Stomach (tissue), 9 donors: ENCODE measurements around the gene TMPRSS7. TPM values are rescaled to one million over a fixed set of nuclear protein-coding genes. Genes with fewer than 3 reads are reported as not detected.

Source experiments
- DNase-seq, 2 donors: peaks; one replicate each; pipeline versions ENCODE4 v3.0.0 to v3.0.0-alpha.2; 2013 to 2019
- H3K27ac ChIP-seq, 5 donors: fragments of 200-600 bp in 4 of 5; sonication (generic) in 4 of 5; one replicate each; pipeline ENCODE4 v1.5.1; 2013 to 2019; ENCODE audit warnings: mild to moderate bottlenecking in 1 of 5, moderate library complexity in 1 of 5
- H3K27me3 ChIP-seq, 3 donors: fragments of 200-600 bp; sonication (generic); one replicate each; pipeline ENCODE4 v1.5.1; 2017 to 2019; ENCODE audit warnings: mixed run types in 1 of 3
- H3K36me3 ChIP-seq, 4 donors: fragments of 200-600 bp; sonication (generic); 1 replicate in 3 of 4; 2 replicates in 1 of 4; pipeline ENCODE4 v1.5.1; 2016 to 2019
- H3K4me1 ChIP-seq, 4 donors: fragments of 200-600 bp; sonication (generic); one replicate each; pipeline ENCODE4 v1.5.1; 2016 to 2019
- H3K4me3 ChIP-seq, 4 donors: fragments of 200-600 bp; sonication (generic) in 3 of 4; one replicate each; pipeline ENCODE4 v1.5.1; 2016 to 2019; ENCODE audit warnings: mild to moderate bottlenecking in 1 of 4
- H3K9me3 ChIP-seq, 4 donors: fragments of 200-600 bp; sonication (generic); one replicate each; pipeline ENCODE4 v1.5.1; 2016 to 2019
- CTCF ChIP-seq, 7 experiments: fragments of 450-650 bp in 4 of 7; fragments of 200-600 bp in 3 of 7; sonication (generic) in 3 of 7; IDR thresholded peaks; one replicate each; pipeline ENCODE4 v1.5.1; 2016 to 2019; ENCODE audit warnings: antibody characterized with exemption in 7 of 7, control low read depth in 2 of 7, mild to moderate bottlenecking in 1 of 7
- EP300 ChIP-seq: sonication (generic); formaldehyde crosslinking; IDR thresholded peaks from one replicate; pipeline ENCODE4 v1.6.1; 2017; ENCODE audit warnings: antibody characterized with exemption
- POLR2A ChIP-seq, 4 donors: fragments of 450-650 bp; IDR thresholded peaks; one replicate each; pipeline ENCODE4 v1.6.1; 2016; ENCODE audit warnings: antibody characterized with exemption in 4 of 4, control low read depth in 2 of 4, mild to moderate bottlenecking in 1 of 4, moderate library complexity in 1 of 4
- POLR2AphosphoS5 ChIP-seq, 3 donors: sonication (generic); formaldehyde crosslinking; IDR thresholded peaks; one replicate each; pipeline ENCODE4 v1.6.1; 2016; ENCODE audit warnings: antibody characterized with exemption in 3 of 3
- WGBS, 5 donors: extraction: QIAGEN DNeasy Blood & Tissue Kit in 3 of 5; methylation state at CpG; one replicate each; pipeline versions ENCODE4 v1.1.5 to v1.1.7; 2013 to 2018; 5-methylcytosine and 5-hydroxymethylcytosine counted together
- intact Hi-C: fragments of 100-400 bp; cut with DNase I; formaldehyde crosslinking; loops from one replicate; pipeline ENCODE4 v1.15.1; 2023; ENCODE audit warnings: low total_unique reads
- polyA plus RNA-seq, 3 donors: library from polyadenylated mRNA; stranded (reverse); fragments of 200-250 nt; gene quantifications; one replicate each; pipeline ENCODE4 v1.2.3, GENCODE V29; 2013
- total RNA-seq, 5 donors: library from RNA; depleted of rRNA; stranded (reverse); fragments of >200 nt; gene quantifications; one replicate each; pipeline versions ENCODE4 v1.1.0 to v1.2.3, GENCODE V29; 2014 to 2016
- donor health status: healthy with polysubstance abuse.
- donor health status: Bipolar disorder and iron deficiency.
- donor health status: healthy.

Gene TMPRSS7
- total and polyA plus RNA-seq, 8 donors = 0.08 to 0.45 (median 0.12) TPM; not detected in 5

GRCh38 chr3:112000966-112001365 lies 33.6 kb upstream of the TMPRSS7 start:
- intact Hi-C loops = no loop called here
- WGBS, 5 donors = 72 to 89% (median 84%) methylated on average over 2 of the region's 2 CpGs
- no peak for DNase-seq
- H3K27ac ChIP-seq = no peak overlapping the region
- no peaks in the 10 kb centered on the region for H3K9me3 ChIP-seq
- no peaks in the 10 kb centered on the region for H3K36me3 ChIP-seq
- TF ChIP-seq POLR2AphosphoS5 (IDR thresholded peaks at IDR 0.05) = no peak
- TF ChIP-seq CTCF (IDR thresholded peaks at IDR 0.05) = no peak
- no peak for TF ChIP-seq POLR2A (IDR thresholded peaks at IDR 0.05)
- H3K4me1 ChIP-seq = peaks cover 7 to 16% (median 15%) of the 10 kb centered on the region in 4 donors
- peaks cover 0 to 26% (median 10%) of the 10 kb centered on the region in 3 donors for H3K27me3 ChIP-seq
- no peak overlapping the region for H3K4me3 ChIP-seq

GRCh38 chr3:112001526-112001925 lies 33.0 kb upstream of the TMPRSS7 start:
- no peak overlapping the region for H3K27ac ChIP-seq
- no peak overlapping the region for H3K4me3 ChIP-seq
- H3K9me3 ChIP-seq = no peaks in the 10 kb centered on the region
- 95 to 100% (median 97%) methylated on average over 2 of the region's 2 CpGs for WGBS, 5 donors
- peaks cover 0 to 26% (median 10%) of the 10 kb centered on the region in 3 donors for H3K27me3 ChIP-seq
- H3K4me1 ChIP-seq = peaks cover 7 to 16% (median 15%) of the 10 kb centered on the region in 4 donors
- TF ChIP-seq POLR2A (IDR thresholded peaks at IDR 0.05) (no peak), POLR2AphosphoS5 (IDR thresholded peaks at IDR 0.05) (no peak), EP300 (no peak), CTCF (IDR thresholded peaks at IDR 0.05) (no peak)
- intact Hi-C loops = no loop called here
- DNase-seq = no peak
- no peaks in the 10 kb centered on the region for H3K36me3 ChIP-seq

GRCh38 chr3:112002096-112002971 lies 32.2 kb upstream of the TMPRSS7 start:
- peaks cover 0 to 26% (median 10%) of the 10 kb centered on the region in 3 donors for H3K27me3 ChIP-seq
- H3K9me3 ChIP-seq = no peaks in the 10 kb centered on the region
- no peaks in the 10 kb centered on the region for H3K36me3 ChIP-seq
- H3K4me3 ChIP-seq = no peak overlapping the region
- H3K4me1 ChIP-seq = peaks cover 7 to 17% (median 15%) of the 10 kb centered on the region in 4 donors
- no peak overlapping the region for H3K27ac ChIP-seq
- WGBS, 5 donors = 68 to 82% (median 77%) methylated on average over 8 of the region's 8 CpGs
- TF ChIP-seq EP300 (no peak), POLR2AphosphoS5 (IDR thresholded peaks at IDR 0.05) (no peak), CTCF (IDR thresholded peaks at IDR 0.05) (no peak), POLR2A (IDR thresholded peaks at IDR 0.05) (no peak)
- intact Hi-C loops = no loop called here
- DNase-seq = no peak

DNA sequence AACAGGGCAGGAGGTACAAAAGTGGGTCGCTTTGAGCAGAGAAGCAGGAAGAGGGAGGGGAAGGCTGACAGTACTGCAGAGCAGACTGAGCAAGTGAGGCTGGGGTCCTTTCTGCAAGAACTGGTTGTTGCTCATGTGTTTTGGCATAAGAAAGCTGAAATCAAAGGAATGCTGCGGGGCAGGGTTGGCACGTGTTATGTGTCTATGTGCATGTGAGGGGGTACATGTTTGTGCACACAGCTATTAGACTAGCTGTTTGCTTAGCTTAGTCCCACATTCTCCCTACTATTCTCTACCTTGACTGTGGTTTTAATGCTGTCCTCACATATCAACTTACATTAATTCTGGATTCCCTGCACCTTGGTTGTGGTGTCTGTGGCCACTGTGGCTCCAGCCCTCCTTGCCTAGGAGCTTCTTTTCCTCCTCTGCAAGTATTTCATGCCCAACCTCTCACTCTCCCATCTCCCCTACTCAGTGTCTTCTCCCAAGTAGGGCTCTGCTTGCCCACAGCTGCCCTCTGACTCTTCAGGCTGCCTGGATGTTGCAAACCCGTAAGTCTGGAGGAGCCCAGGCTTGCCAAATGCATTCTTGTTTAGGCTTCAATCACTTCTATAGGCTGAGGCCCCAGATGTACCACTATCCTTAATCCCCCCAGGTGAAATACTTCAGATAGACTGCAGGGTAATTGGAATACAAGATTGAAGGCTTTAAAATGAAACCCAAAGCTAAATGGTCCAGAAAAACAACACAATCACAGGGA lies 31.0 kb upstream of the TMPRSS7 start:
- Histone ChIP-seq H3K4me3 (no peak overlapping the region), H3K9me3 (no peaks in the 10 kb centered on the region), H3K27ac (no peak overlapping the region), H3K4me1 (peaks cover 12 to 25% (median 16%) of the 10 kb centered on the region in 4 donors), H3K27me3 (peaks cover 0 to 21% (median 7%) of the 10 kb centered on the region in 3 donors), H3K36me3 (no peaks in the 10 kb centered on the region)
- TF ChIP-seq EP300 = no peak
- TF ChIP-seq POLR2AphosphoS5 (IDR thresholded peaks at IDR 0.05) = no peak
- no peak for TF ChIP-seq POLR2A (IDR thresholded peaks at IDR 0.05)
- no peak for TF ChIP-seq CTCF (IDR thresholded peaks at IDR 0.05)
- DNase-seq = peak in 1 of 2 donors; percentile 36
- 72 to 87% (median 84%) methylated on average over 4 of the region's 4 CpGs for WGBS, 5 donors
- intact Hi-C loops = no loop called here
